H1 (cell line): ENCODE measurements around the gene MUC4. TPM values are rescaled to one million over a fixed set of nuclear protein-coding genes. Genes with fewer than 3 reads are reported as not detected.

Experiments
- CTCF ChIA-PET: fragments of 300-600 bp; sonication (Branson Sonifier 250); formaldehyde crosslinking; loops from one replicate; lab custom pipeline; 2021; ENCODE audit not compliant: partially characterized antibody; lab: Charles Lee
- POLR2A ChIA-PET: fragments of 300-600 bp; sonication (Branson Sonifier 250); formaldehyde crosslinking; loops from one replicate; lab custom pipeline; 2021; ENCODE audit warnings: inconsistent platforms; ENCODE audit not compliant: partially characterized antibody; lab: Charles Lee
- DNase-seq, 2 experiments: peaks; one replicate each; pipeline versions ENCODE4 v3.0.0 to v3.0.0-alpha.2; 2010 to 2022; ENCODE audit warnings: low spot score in 2 of 2, low read depth in 1 of 2, mixed read lengths in 1 of 2
- FAIRE-seq: peaks from 2 replicates; lab custom pipeline; 2011; peaks lifted over from hg19 to GRCh38; lab: Jason Lieb, UNC
- H2AFZ ChIP-seq: 2 replicates; pipeline ENCODE4 v1.8.1; 2012; ENCODE audit warnings: low read length, inconsistent platforms
- H2AK5ac ChIP-seq: 2 replicates; pipeline ENCODE4 v1.6.1; 2013; ENCODE audit warnings: low read depth, low read length
- H2BK120ac ChIP-seq: replicated peaks from 2 replicates; pipeline ENCODE3; 2013; ENCODE audit warnings: low read depth, low read length, inconsistent platforms
- H2BK12ac ChIP-seq: 2 replicates; pipeline ENCODE4 v1.6.1; 2013; ENCODE audit warnings: low read depth, low read length
- H2BK15ac ChIP-seq: 2 replicates; pipeline ENCODE4 v1.6.1; 2013; ENCODE audit warnings: low read length
- H2BK20ac ChIP-seq: 2 replicates; pipeline ENCODE4 v1.6.1; 2013; ENCODE audit warnings: low read length
- H2BK5ac ChIP-seq: 2 replicates; pipeline ENCODE4 v1.6.1; 2013; ENCODE audit warnings: low read depth, low read length
- H3K14ac ChIP-seq: 2 replicates; pipeline ENCODE4 v1.6.1; 2013; ENCODE audit warnings: inconsistent platforms; ENCODE audit not compliant: insufficient read length
- H3K18ac ChIP-seq: 2 replicates; pipeline ENCODE4 v1.6.1; 2013; ENCODE audit warnings: low read length; ENCODE audit errors: extremely low read depth
- H3K23ac ChIP-seq: 2 replicates; pipeline ENCODE4 v1.6.1; 2013; ENCODE audit warnings: inconsistent platforms; ENCODE audit not compliant: insufficient read length
- H3K23me2 ChIP-seq: 2 replicates; pipeline ENCODE4 v1.6.1; 2013; ENCODE audit warnings: low read depth, low read length
- H3K27ac ChIP-seq: 2 replicates; pipeline ENCODE4 v1.6.1; 2011; ENCODE audit warnings: low read depth, low read length, inconsistent platforms
- H3K27me3 ChIP-seq, 4 experiments: replicated peaks in 1 of 4; 1 replicate in 1 of 4; 2 replicates in 3 of 4; pipeline versions ENCODE4 v1.6.1 to v1.8.1; 2011 to 2013; ENCODE audit warnings: low read length in 3 of 4, mild to moderate bottlenecking in 3 of 4, inconsistent platforms in 2 of 4, mixed read lengths in 2 of 4, moderate library complexity in 1 of 4; ENCODE audit not compliant: control insufficient read depth in 3 of 4, insufficient read depth in 3 of 4; ENCODE audit errors: extremely low read depth in 1 of 4
- H3K36me3 ChIP-seq, 4 experiments: 2 replicates each; pipeline versions ENCODE4 v1.6.1 to v1.8.1; 2011 to 2013; ENCODE audit warnings: mild to moderate bottlenecking in 4 of 4, low read length in 3 of 4, moderate library complexity in 2 of 4, control low read depth in 1 of 4, inconsistent platforms in 1 of 4; ENCODE audit not compliant: insufficient read depth in 4 of 4, control insufficient read depth in 2 of 4
- H3K4ac ChIP-seq: replicated peaks from 2 replicates; pipeline ENCODE3; 2013; ENCODE audit warnings: low read length, low read depth, mixed read lengths, inconsistent platforms; ENCODE audit not compliant: insufficient read length
- H3K4me1 ChIP-seq, 4 experiments: replicated peaks in 1 of 4; 1 replicate in 1 of 4; 2 replicates in 3 of 4; pipeline versions ENCODE4 v1.6.1 to v1.8.1; 2011 to 2013; ENCODE audit warnings: low read length in 3 of 4, inconsistent platforms in 2 of 4, mixed read lengths in 1 of 4; ENCODE audit not compliant: insufficient read depth in 4 of 4, control insufficient read depth in 3 of 4
- H3K4me2 ChIP-seq, 2 experiments: 2 replicates each; pipeline versions ENCODE4 v1.6.1 to v1.8.1; 2011 to 2013; ENCODE audit warnings: low read depth in 2 of 2, low read length in 2 of 2, control low read depth in 1 of 2, inconsistent platforms in 1 of 2, mild to moderate bottlenecking in 1 of 2; ENCODE audit not compliant: insufficient read depth in 1 of 2
- H3K4me3 ChIP-seq, 4 experiments: fragments of 200-600, 300-600 bp in 1 of 4; sonication (generic), shearing (Covaris generic), sonication (Bioruptor Twin) in 1 of 4; 2 replicates each; pipeline versions ENCODE4 v1.5.1 to v1.8.1; 2011 to 2016; ENCODE audit warnings: low read length in 4 of 4, low read depth in 3 of 4, control low read depth in 2 of 4, inconsistent platforms in 2 of 4, mild to moderate bottlenecking in 2 of 4, mixed read lengths in 1 of 4, moderate library complexity in 1 of 4; ENCODE audit not compliant: insufficient read depth in 2 of 4; ENCODE audit errors: extremely low read depth in 1 of 4
- H3K56ac ChIP-seq: replicated peaks from 2 replicates; pipeline ENCODE3; 2013; ENCODE audit warnings: low read depth, mild to moderate bottlenecking, mixed read lengths, low read length, inconsistent platforms; ENCODE audit not compliant: insufficient read length
- H3K79me1 ChIP-seq: 2 replicates; pipeline ENCODE4 v1.6.1; 2013; ENCODE audit warnings: low read depth, low read length, control low read depth
- H3K79me2 ChIP-seq, 2 experiments: 2 replicates each; pipeline versions ENCODE4 v1.6.1 to v1.8.1; 2012 to 2013; ENCODE audit warnings: low read length in 2 of 2, mild to moderate bottlenecking in 2 of 2, inconsistent platforms in 1 of 2; ENCODE audit not compliant: insufficient read depth in 2 of 2, control insufficient read depth in 1 of 2
- H3K9ac ChIP-seq, 4 experiments: replicated peaks in 1 of 4; 1 replicate in 1 of 4; 2 replicates in 3 of 4; pipeline versions ENCODE4 v1.6.1 to v1.8.1; 2011 to 2013; ENCODE audit warnings: low read depth in 3 of 4, low read length in 3 of 4, control low read depth in 2 of 4, mild to moderate bottlenecking in 2 of 4, moderate library complexity in 2 of 4, inconsistent platforms in 1 of 4; ENCODE audit errors: extremely low read depth in 1 of 4
- H3K9me3 ChIP-seq, 2 experiments: 2 replicates each; pipeline versions ENCODE4 v1.6.1 to v1.8.1; 2012 to 2013; ENCODE audit warnings: mild to moderate bottlenecking in 2 of 2, moderate library complexity in 2 of 2, control low read depth in 1 of 2, inconsistent platforms in 1 of 2, low read depth in 1 of 2, low read length in 1 of 2, mixed read lengths in 1 of 2; ENCODE audit not compliant: insufficient read depth in 2 of 2
- H4K20me1 ChIP-seq, 2 experiments: replicated peaks in 1 of 2; 2 replicates each; pipeline versions ENCODE3 to v1.8.1; 2011 to 2013; ENCODE audit warnings: inconsistent platforms in 2 of 2, low read length in 2 of 2, mild to moderate bottlenecking in 1 of 2; ENCODE audit not compliant: insufficient read depth in 2 of 2, control insufficient read depth in 1 of 2
- H4K5ac ChIP-seq: 2 replicates; pipeline ENCODE4 v1.6.1; 2013; ENCODE audit warnings: low read length, low read depth, mixed read lengths, inconsistent platforms; ENCODE audit not compliant: insufficient read length
- H4K8ac ChIP-seq: 2 replicates; pipeline ENCODE4 v1.8.0; 2013; ENCODE audit warnings: mild to moderate bottlenecking, moderate library complexity, low read length, inconsistent platforms; ENCODE audit not compliant: insufficient read depth; ENCODE audit errors: extremely low read depth
- H4K91ac ChIP-seq: replicated peaks from 2 replicates; pipeline ENCODE3; 2013; ENCODE audit warnings: low read length, mixed read lengths, inconsistent platforms; ENCODE audit not compliant: insufficient read length
- GTF2F1 ChIP-seq: IDR thresholded peaks from 2 replicates; pipeline ENCODE4 v1.6.1; 2012; ENCODE audit warnings: low read depth, low read length, improper control_type of control experiment, borderline replicate concordance
- JUN ChIP-seq: IDR thresholded peaks from 2 replicates; pipeline ENCODE4 v1.6.1; 2011; ENCODE audit warnings: low read depth, mild to moderate bottlenecking, improper control_type of control experiment, low read length
- POLR2AphosphoS5 ChIP-seq: IDR thresholded peaks from 2 replicates; pipeline ENCODE4 v1.6.1; 2011; ENCODE audit warnings: low read depth, low read length
- POU5F1 ChIP-seq: IDR thresholded peaks from 2 replicates; pipeline ENCODE4 v1.6.1; 2011; ENCODE audit warnings: low read depth, mild to moderate bottlenecking, low read length, moderate library complexity
- SP2 ChIP-seq: IDR thresholded peaks from 2 replicates; pipeline ENCODE4 v1.6.1; 2012; ENCODE audit warnings: mild to moderate bottlenecking, low read length, inconsistent platforms
- TAF1 ChIP-seq: IDR thresholded peaks from 2 replicates; pipeline ENCODE4 v1.6.1; 2011; ENCODE audit warnings: mild to moderate bottlenecking, low read depth, low read length
- TBP ChIP-seq: IDR thresholded peaks from 2 replicates; pipeline ENCODE4 v1.6.1; 2011; ENCODE audit warnings: low read depth, low read length, improper control_type of control experiment
- WGBS, 2 experiments: shearing (Covaris generic) in 1 of 2; methylation state at CpG; one replicate each; pipeline versions ENCODE4 v1.1.6 to v1.1.7; 2013 to 2015; ENCODE audit warnings: low lambda C conversion rate in 2 of 2, mixed read lengths in 2 of 2, inconsistent platforms in 1 of 2, low coverage in 1 of 2, missing lambda C conversion rate in 1 of 2; ENCODE audit not compliant: insufficient replicate concordance in 2 of 2, insufficient coverage in 1 of 2, insufficient read length in 1 of 2; ENCODE audit errors: extremely low coverage in 1 of 2, missing lambda C conversion rate in 1 of 2; 5-methylcytosine and 5-hydroxymethylcytosine counted together
- polyA plus RNA-seq, 7 experiments: library from polyadenylated mRNA; depleted of rRNA in 3 of 7; stranded (reverse) in 5 of 7; unstranded in 2 of 7; fragments of >200 nt in 5 of 7; fragments of 200-250 nt in 2 of 7; gene quantifications; 1 replicate in 5 of 7; 2 replicates in 1 of 7; 4 replicates in 1 of 7; pipeline versions ENCODE4 v1.2.1 to v1.2.3, GENCODE V29; 2011 to 2013; ENCODE audit warnings: missing spikeins in 2 of 7, mixed read lengths in 2 of 7
- total RNA-seq: library from RNA; stranded (reverse); fragmentation: NEBNext Ultra II Directional; extraction: Animal tissue kit (Norgen Biotek cat#: 25700); gene quantifications from 2 replicates; pipeline ENCODE4 v1.2.1, GENCODE V29; 2021

The MUC4 gene
- total and polyA plus RNA-seq, 2 of the 8 experiments (the other 6 are each of a cell fraction or from before 2014, with no cell fraction given) = 0.89 to 2.0 TPM

DNA sequence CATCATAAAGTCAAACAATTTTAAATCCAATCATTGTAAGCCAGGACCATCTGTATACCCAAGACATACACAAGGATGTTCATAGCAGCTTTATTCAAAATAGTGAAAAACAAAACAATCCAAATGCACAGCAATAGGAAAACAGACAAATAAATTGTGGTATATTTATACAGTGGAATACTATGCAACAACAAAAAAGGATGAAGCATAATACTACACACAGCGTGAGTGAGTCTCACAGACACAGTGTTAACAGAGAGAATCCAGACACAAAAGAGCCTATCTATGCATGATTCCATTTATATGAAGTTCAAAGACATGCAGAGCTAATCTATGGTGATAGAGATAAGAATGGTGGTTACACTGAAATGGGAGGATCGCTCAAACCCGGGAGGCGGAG, 96.6 kb downstream of the MUC4 start:
- H2BK120ac ChIP-seq = no peak overlapping the region
- no peak overlapping the region for H3K4ac ChIP-seq
- ChIA-PET CTCF (interaction anchor here (0.8 to 1.5 kb wide), 2 partner anchors 11 to 16 kb away, joined by 3 to 4 read pairs; no protein-coding TSS in a partner anchor), POLR2A (no interaction called here)
- TF ChIP-seq TAF1 (no peak), TBP (no peak), POU5F1 (no peak), JUN (no peak), POLR2AphosphoS5 (no peak), GTF2F1 (no peak), SP2 (no peak)
- H2BK15ac ChIP-seq = no peak overlapping the region
- H3K56ac ChIP-seq = no peak overlapping the region
- H4K5ac ChIP-seq = no peak overlapping the region
- H3K9ac ChIP-seq = no peak overlapping the region
- H4K20me1 ChIP-seq = no peaks in the 10 kb centered on the region
- no peak overlapping the region for H2BK12ac ChIP-seq
- H3K14ac ChIP-seq = no peak overlapping the region
- H3K27ac ChIP-seq = no peak overlapping the region
- DNase-seq (no peak), FAIRE-seq (no peak)
- H3K36me3 ChIP-seq = no peaks in the 10 kb centered on the region
- no peak overlapping the region for H3K4me2 ChIP-seq
- no peak overlapping the region for H3K4me3 ChIP-seq
- no peaks in the 10 kb centered on the region; the same call in 1 of the 2 replicates for H3K23me2 ChIP-seq
- no peak overlapping the region for H3K18ac ChIP-seq
- no peaks in the 10 kb centered on the region for H3K79me1 ChIP-seq
- H3K79me2 ChIP-seq = no peaks in the 10 kb centered on the region
- no peak overlapping the region for H2AK5ac ChIP-seq
- no peaks in the 10 kb centered on the region for H3K9me3 ChIP-seq
- H2BK20ac ChIP-seq = no peak overlapping the region
- H3K27me3 ChIP-seq = no peaks in the 10 kb centered on the region; a peak in 1 of 7 replicates
- 50% methylated on average over 4 of the region's 4 CpGs; no CpG with 5 or more reads in 1 of the 2 experiments for WGBS, 2 experiments
- no peak overlapping the region for H4K91ac ChIP-seq
- H2AFZ ChIP-seq = no peak overlapping the region
- H3K23ac ChIP-seq = no peak overlapping the region
- no peak overlapping the region for H2BK5ac ChIP-seq
- H4K8ac ChIP-seq = no peak overlapping the region
- H3K4me1 ChIP-seq = peaks cover 0 to 7% (median under 1%) of the 10 kb centered on the region in 4 experiments; a peak in 3 of 7 replicates
